ENCODE measurements around the gene PCDHGA11.
"Not testable (repeated sequence)": the region's sequence is repeated elsewhere in the genome, so short reads cannot be mapped to it uniquely, and the experiment has no call there.

Gene PCDHGA11

DNA sequence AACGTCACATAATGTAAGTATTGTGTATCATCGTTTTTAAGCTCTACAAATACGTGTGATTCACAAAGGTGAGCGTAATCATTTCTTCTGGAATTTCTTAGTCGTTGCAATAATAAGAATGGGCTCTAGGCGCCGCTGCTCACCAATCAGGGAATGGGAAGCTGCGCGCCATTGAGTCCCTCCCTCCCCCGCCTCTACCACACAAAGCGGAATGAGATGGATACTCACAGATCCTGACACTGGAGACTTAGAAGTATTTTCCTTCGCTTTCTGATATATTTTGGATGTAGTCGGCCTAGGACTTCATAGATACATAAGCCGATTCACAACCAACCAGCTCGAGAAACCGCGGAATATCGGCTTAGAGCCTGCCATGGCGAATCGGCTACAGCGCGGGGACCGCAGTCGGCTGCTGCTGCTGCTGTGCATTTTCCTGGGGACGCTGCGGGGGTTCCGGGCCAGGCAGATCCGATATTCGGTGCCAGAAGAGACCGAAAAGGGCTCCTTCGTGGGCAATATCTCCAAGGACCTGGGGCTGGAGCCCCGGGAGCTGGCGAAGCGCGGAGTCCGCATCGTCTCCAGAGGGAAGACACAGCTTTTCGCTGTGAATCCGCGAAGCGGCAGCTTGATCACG is at the start of gene PCDHGA11:
PCDHGA11 (plus strand) TSS at position 197 of the 634 bp plus-strand sequence; CDS start at position 374, 177 bp downstream.
- H3K36me3 ChIP-seq (ENCODE audit: control insufficient read depth, insufficient read depth, low read length) = no peaks in the 10 kb centered on the region
- H3K9me3 ChIP-seq (ENCODE audit: control insufficient read depth, insufficient read depth, low read length) = peaks cover 46% of the 10 kb centered on the region
- H3K27me3 ChIP-seq (ENCODE audit: control insufficient read depth, insufficient read depth, low read length) = peaks cover 20% of the 10 kb centered on the region
- no peak within 1 kb of the TSS for H3K27ac ChIP-seq (ENCODE audit: low read depth, low read length)
- H3K4me1 ChIP-seq (ENCODE audit: control insufficient read depth, insufficient read depth, low read length) = no peaks in the 10 kb centered on the region
- no peak within 1 kb of the TSS for H3K9ac ChIP-seq (ENCODE audit: low read depth, low read length)
- H3K4me3 ChIP-seq (ENCODE audit: low read depth, low read length) = peak within 1 kb of the TSS; percentile 58

DNA sequence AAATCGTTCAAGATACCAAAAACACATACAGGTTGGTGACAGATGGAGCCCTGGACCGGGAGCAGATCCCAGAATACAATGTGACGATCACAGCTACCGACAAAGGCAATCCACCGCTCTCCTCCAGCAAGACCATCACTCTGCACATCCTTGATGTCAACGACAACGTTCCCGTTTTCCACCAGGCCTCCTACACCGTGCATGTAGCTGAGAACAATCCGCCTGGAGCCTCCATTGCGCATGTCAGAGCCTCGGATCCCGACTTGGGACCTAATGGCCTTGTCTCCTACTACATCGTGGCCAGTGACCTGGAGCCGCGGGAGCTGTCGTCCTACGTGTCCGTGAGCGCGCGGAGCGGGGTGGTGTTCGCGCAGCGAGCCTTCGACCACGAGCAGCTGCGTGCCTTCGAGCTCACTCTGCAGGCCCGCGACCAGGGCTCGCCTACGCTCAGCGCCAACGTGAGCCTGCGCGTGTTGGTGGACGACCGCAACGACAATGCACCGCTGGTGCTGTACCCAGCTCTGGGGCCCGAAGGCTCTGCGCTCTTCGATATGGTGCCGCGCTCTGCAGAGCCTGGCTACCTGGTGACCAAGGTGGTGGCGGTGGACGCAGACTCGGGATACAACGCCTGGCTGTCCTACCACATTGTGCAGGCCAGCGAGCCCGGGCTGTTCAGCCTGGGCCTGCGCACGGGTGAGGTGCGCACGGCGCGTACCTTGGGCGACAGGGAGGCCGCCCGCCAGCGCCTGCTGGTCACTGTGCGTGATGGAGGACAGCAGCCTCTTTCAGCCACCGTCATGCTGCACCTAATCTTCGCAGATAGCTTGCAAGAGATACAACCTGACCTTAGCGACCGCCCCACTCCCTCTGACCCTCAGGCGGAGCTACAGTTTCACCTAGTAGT is 49.0 kb upstream of the PCDHGA11 start:
- H3K36me3 ChIP-seq (ENCODE audit: control insufficient read depth, insufficient read depth, low read length) = no peaks in the 10 kb centered on the region

DNA sequence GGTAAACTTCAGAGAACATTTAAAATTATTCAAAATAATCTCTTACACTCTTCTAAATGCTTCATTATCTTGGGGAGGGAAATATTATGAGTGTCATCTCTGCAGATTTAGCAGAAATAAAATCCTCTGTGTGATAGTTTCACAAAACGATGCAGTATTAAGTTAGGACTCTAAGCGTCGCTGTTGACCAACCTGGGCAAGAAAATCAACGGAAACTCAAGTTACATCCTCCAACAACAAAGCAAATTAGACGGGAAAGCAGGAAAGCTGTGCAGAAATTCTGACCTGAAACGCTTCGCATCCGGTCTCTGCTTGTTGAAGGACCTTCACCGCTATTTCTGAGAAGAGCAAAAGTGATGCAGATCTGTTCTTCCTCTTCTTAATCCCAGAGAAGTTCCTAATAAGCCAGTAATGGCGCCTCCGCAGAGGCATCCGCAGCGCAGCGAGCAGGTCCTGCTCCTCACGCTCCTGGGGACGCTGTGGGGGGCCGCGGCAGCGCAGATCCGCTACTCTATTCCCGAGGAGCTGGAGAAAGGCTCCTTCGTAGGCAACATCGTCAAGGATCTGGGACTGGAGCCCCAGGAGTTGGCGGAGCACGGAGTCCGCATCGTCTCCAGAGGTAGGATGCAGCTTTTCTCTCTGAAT is 47.1 kb upstream of the PCDHGA11 start, which contains the start of gene PCDHGA6:
PCDHGA6 (plus strand) TSS at position 219 of the 645 bp plus-strand sequence; CDS start at position 412, 193 bp downstream.
- Histone ChIP-seq H3K9me3 (ENCODE audit: control insufficient read depth, insufficient read depth, low read length) (peaks cover 48% of the 10 kb centered on the region), H3K27me3 (ENCODE audit: control insufficient read depth, insufficient read depth, low read length) (no peaks in the 10 kb centered on the region), H3K4me1 (ENCODE audit: control insufficient read depth, insufficient read depth, low read length) (no peaks in the 10 kb centered on the region), H3K9ac (ENCODE audit: low read depth, low read length) (no peak within 1 kb of the TSS), H3K36me3 (ENCODE audit: control insufficient read depth, insufficient read depth, low read length) (no peaks in the 10 kb centered on the region), H3K4me3 (ENCODE audit: low read depth, low read length) (peak within 1 kb of the TSS; percentile 33; the same call in 1 of the 2 replicates), H3K27ac (ENCODE audit: low read depth, low read length) (no peak within 1 kb of the TSS)

More for the DNA sequence above, 49.0 kb upstream of the PCDHGA11 start:
- H3K4me3 ChIP-seq (ENCODE audit: low read depth, low read length) = no peak overlapping the region
- no peaks in the 10 kb centered on the region for H3K4me1 ChIP-seq (ENCODE audit: control insufficient read depth, insufficient read depth, low read length)
- H3K27ac ChIP-seq (ENCODE audit: low read depth, low read length) = no peak overlapping the region
- peaks cover 51% of the 10 kb centered on the region for H3K9me3 ChIP-seq (ENCODE audit: control insufficient read depth, insufficient read depth, low read length)
- no peak overlapping the region for H3K9ac ChIP-seq (ENCODE audit: low read depth, low read length)
- H3K27me3 ChIP-seq (ENCODE audit: control insufficient read depth, insufficient read depth, low read length) = no peaks in the 10 kb centered on the region

DNA sequence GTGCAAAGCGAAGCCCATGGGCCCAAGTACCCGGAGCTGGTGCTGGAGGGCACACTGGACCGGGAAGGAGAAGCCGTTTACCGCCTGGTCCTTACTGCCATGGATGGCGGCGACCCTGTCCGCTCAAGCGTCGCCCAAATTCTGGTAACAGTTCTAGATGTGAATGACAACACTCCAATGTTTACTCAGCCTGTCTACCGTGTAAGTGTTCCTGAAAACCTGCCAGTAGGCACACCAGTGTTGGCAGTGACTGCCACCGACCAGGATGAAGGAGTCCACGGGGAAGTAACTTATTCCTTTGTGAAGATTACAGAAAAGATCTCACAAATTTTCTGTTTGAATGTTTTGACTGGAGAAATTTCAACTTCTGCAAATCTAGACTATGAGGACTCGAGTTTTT is 46.2 kb upstream of the PCDHGA11 start:
- Histone ChIP-seq H3K27me3 (ENCODE audit: control insufficient read depth, insufficient read depth, low read length) (no peaks in the 10 kb centered on the region), H3K9me3 (ENCODE audit: control insufficient read depth, insufficient read depth, low read length) (peaks cover 48% of the 10 kb centered on the region)

DNA sequence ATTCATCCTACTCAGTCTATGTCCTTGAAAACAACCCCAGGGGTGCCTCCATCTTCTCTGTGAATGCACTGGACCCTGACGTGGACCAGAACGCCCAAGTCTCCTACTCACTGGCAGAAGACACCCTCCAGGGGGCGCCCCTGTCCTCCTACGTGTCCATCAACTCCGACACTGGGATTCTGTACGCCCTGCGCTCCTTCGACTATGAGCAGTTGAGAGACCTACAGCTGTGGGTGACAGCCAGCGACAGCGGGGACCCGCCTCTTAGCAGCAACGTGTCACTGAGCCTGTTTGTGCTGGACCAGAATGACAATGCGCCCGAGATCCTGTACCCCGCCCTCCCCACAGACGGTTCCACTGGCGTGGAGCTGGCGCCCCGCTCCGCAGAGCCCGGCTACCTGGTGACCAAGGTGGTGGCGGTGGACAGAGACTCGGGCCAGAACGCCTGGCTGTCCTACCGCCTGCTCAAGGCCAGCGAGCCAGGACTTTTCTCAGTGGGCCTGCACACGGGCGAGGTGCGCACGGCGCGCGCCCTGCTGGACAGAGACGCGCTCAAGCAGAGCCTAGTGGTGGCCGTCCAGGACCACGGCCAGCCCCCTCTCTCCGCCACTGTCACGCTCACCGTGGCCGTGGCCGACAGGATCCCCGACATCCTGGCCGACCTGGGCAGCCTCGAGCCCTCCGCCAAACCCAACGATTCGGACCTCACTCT is 45.3 kb upstream of the PCDHGA11 start:
- H3K27ac ChIP-seq (ENCODE audit: low read depth, low read length); H3K4me3 ChIP-seq (ENCODE audit: low read depth, low read length); H3K4me1 ChIP-seq (ENCODE audit: control insufficient read depth, insufficient read depth, low read length); H3K9ac ChIP-seq (ENCODE audit: low read depth, low read length); H3K36me3 ChIP-seq (ENCODE audit: control insufficient read depth, insufficient read depth, low read length); H3K27me3 ChIP-seq (ENCODE audit: control insufficient read depth, insufficient read depth, low read length): not testable (repeated sequence)
- H3K9me3 ChIP-seq (ENCODE audit: control insufficient read depth, insufficient read depth, low read length) = peaks cover 46% of the 10 kb centered on the region

More for the DNA sequence above, 46.2 kb upstream of the PCDHGA11 start:
- no peak overlapping the region for H3K9ac ChIP-seq (ENCODE audit: low read depth, low read length)
- H3K27ac ChIP-seq (ENCODE audit: low read depth, low read length) = no peak overlapping the region
- no peak overlapping the region for H3K4me3 ChIP-seq (ENCODE audit: low read depth, low read length)
- H3K4me1 ChIP-seq (ENCODE audit: control insufficient read depth, insufficient read depth, low read length) = no peaks in the 10 kb centered on the region
- H3K36me3 ChIP-seq (ENCODE audit: control insufficient read depth, insufficient read depth, low read length) = no peaks in the 10 kb centered on the region

DNA sequence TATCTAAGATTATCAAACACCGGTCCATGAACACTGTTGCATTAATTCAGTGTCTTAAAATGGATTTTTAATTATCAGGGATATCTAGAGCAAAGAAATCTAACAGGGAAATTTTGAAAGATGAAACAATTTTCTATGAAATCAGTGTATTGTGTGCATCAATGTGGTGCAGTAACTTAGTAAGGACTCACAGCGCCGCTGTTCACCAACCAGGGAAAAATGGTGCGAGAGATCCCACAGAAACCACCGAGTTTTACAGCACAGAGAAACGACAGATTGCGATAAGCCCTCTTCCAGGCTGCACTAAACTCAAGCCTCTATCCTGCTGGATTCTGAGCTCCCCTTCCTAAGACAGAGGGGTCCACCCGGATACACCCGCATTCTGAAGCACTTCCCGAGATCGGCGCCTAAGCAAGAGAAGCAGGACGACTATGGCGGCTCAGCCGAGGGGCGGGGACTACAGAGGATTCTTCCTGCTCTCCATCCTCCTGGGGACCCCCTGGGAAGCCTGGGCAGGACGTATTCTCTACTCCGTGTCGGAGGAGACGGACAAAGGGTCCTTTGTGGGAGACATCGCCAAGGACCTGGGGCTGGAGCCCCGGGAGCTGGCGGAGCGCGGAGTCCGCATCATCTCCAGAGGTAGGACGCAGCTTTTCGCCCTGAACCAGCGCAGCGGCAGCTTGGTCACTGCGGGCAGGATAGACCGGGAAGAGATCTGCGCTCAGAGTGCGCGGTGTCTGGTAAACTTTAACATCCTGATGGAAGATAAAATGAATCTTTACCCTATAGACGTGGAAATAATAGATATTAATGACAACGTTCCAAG is 38.2 kb upstream of the PCDHGA11 start, which contains the start of gene PCDHGA7:
PCDHGA7 (plus strand) TSS at position 274 of the 826 bp plus-strand sequence; CDS start at position 432, 158 bp downstream.
- no peak within 1 kb of the TSS for H3K4me3 ChIP-seq (ENCODE audit: low read depth, low read length)
- H3K27me3 ChIP-seq (ENCODE audit: control insufficient read depth, insufficient read depth, low read length) = no peaks in the 10 kb centered on the region
- no peak within 1 kb of the TSS for H3K27ac ChIP-seq (ENCODE audit: low read depth, low read length)
- no peak within 1 kb of the TSS for H3K9ac ChIP-seq (ENCODE audit: low read depth, low read length)
- H3K36me3 ChIP-seq (ENCODE audit: control insufficient read depth, insufficient read depth, low read length) = no peaks in the 10 kb centered on the region
- no peaks in the 10 kb centered on the region for H3K4me1 ChIP-seq (ENCODE audit: control insufficient read depth, insufficient read depth, low read length)
- peaks cover 43% of the 10 kb centered on the region for H3K9me3 ChIP-seq (ENCODE audit: control insufficient read depth, insufficient read depth, low read length)

DNA sequence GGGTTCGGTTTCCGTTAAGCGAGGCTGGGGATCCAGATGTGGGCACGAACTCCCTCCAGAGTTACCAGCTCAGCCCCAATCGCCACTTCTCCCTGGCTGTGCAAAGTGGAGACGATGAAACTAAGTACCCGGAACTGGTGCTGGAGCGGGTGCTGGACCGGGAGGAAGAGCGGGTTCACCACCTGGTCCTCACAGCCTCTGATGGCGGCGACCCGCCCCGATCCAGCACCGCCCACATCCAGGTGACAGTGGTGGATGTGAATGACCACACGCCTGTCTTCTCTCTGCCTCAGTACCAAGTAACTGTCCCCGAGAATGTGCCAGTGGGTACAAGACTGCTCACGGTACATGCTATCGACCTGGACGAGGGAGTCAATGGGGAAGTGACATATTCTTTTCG is 37.5 kb upstream of the PCDHGA11 start:
- peaks cover 45% of the 10 kb centered on the region for H3K9me3 ChIP-seq (ENCODE audit: control insufficient read depth, insufficient read depth, low read length)
- no peaks in the 10 kb centered on the region for H3K36me3 ChIP-seq (ENCODE audit: control insufficient read depth, insufficient read depth, low read length)
- H3K9ac ChIP-seq (ENCODE audit: low read depth, low read length) = no peak overlapping the region
- no peaks in the 10 kb centered on the region for H3K4me1 ChIP-seq (ENCODE audit: control insufficient read depth, insufficient read depth, low read length)
- H3K4me3 ChIP-seq (ENCODE audit: low read depth, low read length) = no peak overlapping the region
- H3K27me3 ChIP-seq (ENCODE audit: control insufficient read depth, insufficient read depth, low read length) = 0 out of 2 replicates have a peak, but pooled peaks cover 1% of the 10 kb centered on the region
- H3K27ac ChIP-seq (ENCODE audit: low read depth, low read length) = no peak overlapping the region

DNA sequence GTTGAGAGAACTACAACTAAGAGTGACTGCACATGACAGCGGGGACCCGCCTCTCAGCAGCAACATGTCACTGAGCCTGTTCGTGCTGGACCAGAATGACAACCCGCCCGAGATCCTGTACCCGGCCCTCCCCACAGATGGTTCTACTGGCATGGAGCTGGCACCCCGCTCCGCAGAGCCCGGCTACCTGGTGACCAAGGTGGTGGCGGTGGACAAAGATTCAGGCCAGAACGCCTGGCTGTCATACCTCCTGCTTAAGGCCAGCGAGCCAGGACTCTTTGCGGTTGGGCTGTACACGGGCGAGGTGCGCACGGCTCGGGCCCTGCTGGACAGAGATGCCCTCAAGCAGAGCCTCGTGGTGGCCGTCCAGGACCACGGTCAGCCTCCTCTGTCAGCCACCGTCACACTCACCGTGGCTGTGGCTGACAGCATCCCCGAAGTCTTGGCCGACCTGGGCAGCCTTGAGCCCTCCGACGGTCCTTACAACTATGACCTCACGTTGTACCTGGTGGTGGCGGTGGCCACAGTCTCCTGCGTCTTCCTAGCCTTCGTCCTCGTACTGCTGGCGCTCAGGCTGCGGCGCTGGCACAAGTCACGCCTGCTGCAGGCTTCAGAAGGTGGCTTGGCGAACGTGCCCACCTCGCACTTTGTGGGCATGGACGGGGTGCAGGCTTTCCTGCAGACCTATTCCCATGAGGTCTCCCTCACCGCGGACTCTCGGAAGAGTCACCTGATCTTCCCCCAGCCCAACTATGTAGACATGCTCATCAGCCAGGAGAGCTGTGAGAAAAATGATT is 36.2 kb upstream of the PCDHGA11 start:
- Histone ChIP-seq H3K9ac (ENCODE audit: low read depth, low read length) (no peak overlapping the region), H3K36me3 (ENCODE audit: control insufficient read depth, insufficient read depth, low read length) (no peaks in the 10 kb centered on the region), H3K27me3 (ENCODE audit: control insufficient read depth, insufficient read depth, low read length) (0 out of 2 replicates have a peak, but pooled peaks cover 4% of the 10 kb centered on the region), H3K4me3 (ENCODE audit: low read depth, low read length) (no peak overlapping the region), H3K4me1 (ENCODE audit: control insufficient read depth, insufficient read depth, low read length) (no peaks in the 10 kb centered on the region), H3K9me3 (ENCODE audit: control insufficient read depth, insufficient read depth, low read length) (peaks cover 59% of the 10 kb centered on the region), H3K27ac (ENCODE audit: low read depth, low read length) (no peak overlapping the region)

DNA sequence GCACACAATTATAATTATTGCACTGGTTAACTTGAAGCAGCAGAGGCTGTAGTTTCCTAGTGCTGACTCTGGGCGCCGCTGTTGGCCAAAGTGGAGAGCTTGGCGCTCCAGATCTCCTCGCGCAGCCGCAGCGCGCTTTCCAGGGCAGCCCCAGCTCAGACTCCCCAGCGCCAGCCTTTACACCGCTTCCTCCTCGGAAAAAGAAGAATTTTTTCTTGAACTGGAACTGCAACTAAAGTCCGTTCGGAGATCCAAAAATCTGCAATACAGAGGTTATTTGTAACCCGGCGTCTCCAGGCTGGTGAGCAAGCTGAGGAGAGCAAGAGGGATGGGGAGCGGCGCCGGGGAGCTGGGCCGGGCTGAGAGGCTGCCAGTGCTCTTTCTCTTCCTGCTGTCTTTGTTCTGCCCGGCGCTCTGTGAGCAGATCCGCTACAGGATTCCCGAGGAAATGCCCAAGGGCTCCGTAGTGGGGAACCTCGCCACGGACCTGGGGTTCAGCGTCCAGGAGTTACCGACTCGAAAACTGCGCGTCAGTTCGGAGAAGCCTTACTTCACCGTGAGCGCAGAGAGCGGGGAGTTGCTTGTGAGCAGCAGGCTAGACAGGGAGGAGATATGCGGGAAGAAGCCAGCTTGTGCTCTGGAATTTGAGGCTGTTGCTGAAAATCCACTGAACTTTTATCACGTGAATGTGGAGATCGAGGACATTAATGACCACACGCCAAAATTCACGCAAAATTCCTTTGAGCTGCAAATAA is 33.1 kb upstream of the PCDHGA11 start, which contains the start of gene PCDHGB4:
PCDHGB4 (plus strand) TSS at position 142 of the 755 bp plus-strand sequence; CDS start at position 329, 187 bp downstream.
- H3K36me3 ChIP-seq (ENCODE audit: control insufficient read depth, insufficient read depth, low read length); H3K4me1 ChIP-seq (ENCODE audit: control insufficient read depth, insufficient read depth, low read length); H3K9ac ChIP-seq (ENCODE audit: low read depth, low read length); H3K27me3 ChIP-seq (ENCODE audit: control insufficient read depth, insufficient read depth, low read length); H3K27ac ChIP-seq (ENCODE audit: low read depth, low read length): not testable (repeated sequence)
- Histone ChIP-seq H3K9me3 (ENCODE audit: control insufficient read depth, insufficient read depth, low read length) (peaks cover 79% of the 10 kb centered on the region), H3K4me3 (ENCODE audit: low read depth, low read length) (peak within 1 kb of the TSS; percentile 63)

Data from HUES48 (cell line).